GM19397 (cell line): ENCODE measurements around the gene HIF3A.
"Not testable (repeated sequence)": the region's sequence is repeated elsewhere in the genome, so short reads cannot be mapped to it uniquely, and the experiment has no call there.

Experiments
- ATAC-seq: cut with Tn5 transposase; IDR thresholded peaks from one replicate; pipeline ENCODE4 v1.9.1; 2021; ENCODE audit warnings: mild to moderate bottlenecking, moderate library complexity; ENCODE audit not compliant: unreplicated experiment

Gene HIF3A

GRCh38 chr19:46296722-46297461 lies at the start of gene HIF3A:
Gene HIF3A (plus strand): TSS chr19:46297042. CDS start chr19:46297077, 35 bp downstream.
- ATAC-seq: no peak

- ATAC-seq: no peak
Observed at GRCh38 chr19:46250076-46250735, 46.6 kb upstream of the HIF3A start.

GRCh38 chr19:46251416-46251815 lies 45.4 kb upstream of the HIF3A start:
- no peak for ATAC-seq

GRCh38 chr19:46254776-46255175 lies 42.1 kb upstream of the HIF3A start:
- no peak for ATAC-seq

GRCh38 chr19:46256855-46257254 lies 40.0 kb upstream of the HIF3A start:
- no peak for ATAC-seq

GRCh38 chr19:46261501-46261900 lies 35.3 kb upstream of the HIF3A start:
- ATAC-seq: not testable (repeated sequence)

GRCh38 chr19:46262684-46263296 lies 34.1 kb upstream of the HIF3A start:
- not testable (repeated sequence) for ATAC-seq

- not testable (repeated sequence) for ATAC-seq
Observed at GRCh38 chr19:46264801-46265200, 32.0 kb upstream of the HIF3A start.

- ATAC-seq: no peak
Observed at GRCh38 chr19:46265217-46265828, 31.5 kb upstream of the HIF3A start.

- no peak for ATAC-seq
Observed at GRCh38 chr19:46269101-46269500, 27.7 kb upstream of the HIF3A start.

GRCh38 chr19:46270521-46271256 lies 26.2 kb upstream of the HIF3A start:
- ATAC-seq: no peak

GRCh38 chr19:46271481-46272197 lies 25.2 kb upstream of the HIF3A start:
- ATAC-seq: no peak

GRCh38 chr19:46273931-46274330 lies 22.9 kb upstream of the HIF3A start:
- not testable (repeated sequence) for ATAC-seq

- no peak for ATAC-seq
Observed at GRCh38 chr19:46279177-46279576, 17.7 kb upstream of the HIF3A start.

GRCh38 chr19:46283771-46284170 lies 13.1 kb upstream of the HIF3A start:
- no peak for ATAC-seq

- no peak for ATAC-seq
Observed at GRCh38 chr19:46284635-46285034, 12.2 kb upstream of the HIF3A start.

GRCh38 chr19:46287585-46287984 lies 9.3 kb upstream of the HIF3A start:
- no peak for ATAC-seq

GRCh38 chr19:46288896-46289588 lies 7.8 kb upstream of the HIF3A start:
- ATAC-seq: no peak

- ATAC-seq: no peak
Observed at GRCh38 chr19:46289724-46290619, 6.9 kb upstream of the HIF3A start.
